Stimulated activated CD8-positive, alpha-beta memory T cell treated with anti-CD3 and anti-CD28 coated beads, Interleukin-12 subunit alpha, Interleukin-12 subunit beta, amount 100 ng/mL, for 1 hour (primary cell): Measurements from ENCODE around the gene ZMYM4.
A peak's percentile ranks its signal among the peaks of the same experiment; 100 is the strongest.
"Not testable (repeated sequence)": the region's sequence is repeated elsewhere in the genome, so short reads cannot be mapped to it uniquely, and the experiment has no call there.

Source experiments
- DNase-seq: peaks from one replicate; pipeline ENCODE4 v3.0.0-alpha.2; 2020; ENCODE audit warnings: low read depth

ZMYM4 gene

GRCh38 chr1:35268282-35269200 lies at the start of gene ZMYM4:
ZMYM4 (plus strand) TSS chr1:35268709; CDS start chr1:35269047, 338 bp downstream.
- DNase-seq = peak; percentile 79

GRCh38 chr1:35220976-35221375 lies 47.5 kb upstream of the ZMYM4 start:
- no peak for DNase-seq

GRCh38 chr1:35222322-35223083 lies 46.0 kb upstream of the ZMYM4 start:
- no peak for DNase-seq

GRCh38 chr1:35223084-35223630 lies 45.4 kb upstream of the ZMYM4 start:
- DNase-seq = no peak

GRCh38 chr1:35226546-35226945 lies 42.0 kb upstream of the ZMYM4 start:
- no peak for DNase-seq

GRCh38 chr1:35229587-35230360 lies 38.7 kb upstream of the ZMYM4 start:
- no peak for DNase-seq

GRCh38 chr1:35231287-35231686 lies 37.2 kb upstream of the ZMYM4 start:
- no peak for DNase-seq

GRCh38 chr1:35236772-35237171 lies 31.7 kb upstream of the ZMYM4 start:
- DNase-seq = not testable (repeated sequence)

- no peak for DNase-seq
These were observed 24.8 kb upstream of the ZMYM4 start for GRCh38 chr1:35243691-35244090.

- no peak for DNase-seq
These were observed 21.3 kb upstream of the ZMYM4 start for GRCh38 chr1:35247256-35247655.

- DNase-seq = no peak
These were observed 14.6 kb upstream of the ZMYM4 start for GRCh38 chr1:35253941-35254340.

GRCh38 chr1:35255276-35255675 lies 13.2 kb upstream of the ZMYM4 start:
- no peak for DNase-seq

- no peak for DNase-seq
These were observed 8.9 kb upstream of the ZMYM4 start for GRCh38 chr1:35259561-35259960.

- DNase-seq = no peak
These were observed 6.9 kb upstream of the ZMYM4 start for GRCh38 chr1:35261412-35262120.

GRCh38 chr1:35264035-35264434 lies 4.5 kb upstream of the ZMYM4 start:
- DNase-seq = no peak

GRCh38 chr1:35264871-35265270 lies 3.6 kb upstream of the ZMYM4 start:
- DNase-seq = no peak

- DNase-seq = no peak
These were observed 2.2 kb upstream of the ZMYM4 start for GRCh38 chr1:35266306-35266705.

GRCh38 chr1:35269201-35269988 lies 886 bp downstream of the ZMYM4 start:
- DNase-seq = no peak

GRCh38 chr1:35269989-35270289 lies 1.4 kb downstream of the ZMYM4 start:
- DNase-seq = no peak

- DNase-seq = no peak
These were observed 2.3 kb downstream of the ZMYM4 start for GRCh38 chr1:35270836-35271235.

GRCh38 chr1:35274197-35274596 lies 5.7 kb downstream of the ZMYM4 start:
- no peak for DNase-seq
